ENCODE results near the gene TMEM158.

DNA sequence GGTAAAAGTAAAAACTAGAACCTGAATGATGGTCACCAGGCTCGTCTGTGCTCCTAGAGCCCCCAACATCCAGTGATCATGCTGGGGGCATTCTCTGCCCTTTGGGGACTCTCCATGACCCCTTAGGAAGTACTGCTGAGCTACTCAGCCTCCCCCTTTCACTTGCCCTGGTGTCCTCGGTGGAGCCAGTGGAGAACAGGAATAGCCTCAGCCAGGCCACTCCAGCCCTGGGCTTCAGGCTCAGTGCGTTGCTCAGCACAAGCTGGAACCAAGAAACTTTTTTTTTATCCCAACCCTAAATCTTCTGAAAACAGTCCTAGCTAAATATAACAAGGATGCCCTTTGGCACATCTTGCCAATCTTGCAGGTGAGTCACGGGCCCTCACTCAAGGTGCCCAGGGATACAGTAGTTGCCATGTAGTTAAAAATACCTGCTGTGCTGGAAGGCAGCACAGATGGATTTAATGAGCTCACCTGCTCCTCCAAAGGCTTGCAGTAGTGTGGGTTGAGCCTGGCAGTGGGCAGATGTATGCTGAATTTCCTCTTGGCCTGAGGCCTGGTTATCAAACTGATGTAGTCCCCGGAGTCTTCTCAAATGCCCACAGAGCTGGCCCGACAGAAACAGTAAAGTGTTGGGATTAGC, 46.9 kb upstream of the TMEM158 start:
- TF ChIP-seq, protein P1, sequence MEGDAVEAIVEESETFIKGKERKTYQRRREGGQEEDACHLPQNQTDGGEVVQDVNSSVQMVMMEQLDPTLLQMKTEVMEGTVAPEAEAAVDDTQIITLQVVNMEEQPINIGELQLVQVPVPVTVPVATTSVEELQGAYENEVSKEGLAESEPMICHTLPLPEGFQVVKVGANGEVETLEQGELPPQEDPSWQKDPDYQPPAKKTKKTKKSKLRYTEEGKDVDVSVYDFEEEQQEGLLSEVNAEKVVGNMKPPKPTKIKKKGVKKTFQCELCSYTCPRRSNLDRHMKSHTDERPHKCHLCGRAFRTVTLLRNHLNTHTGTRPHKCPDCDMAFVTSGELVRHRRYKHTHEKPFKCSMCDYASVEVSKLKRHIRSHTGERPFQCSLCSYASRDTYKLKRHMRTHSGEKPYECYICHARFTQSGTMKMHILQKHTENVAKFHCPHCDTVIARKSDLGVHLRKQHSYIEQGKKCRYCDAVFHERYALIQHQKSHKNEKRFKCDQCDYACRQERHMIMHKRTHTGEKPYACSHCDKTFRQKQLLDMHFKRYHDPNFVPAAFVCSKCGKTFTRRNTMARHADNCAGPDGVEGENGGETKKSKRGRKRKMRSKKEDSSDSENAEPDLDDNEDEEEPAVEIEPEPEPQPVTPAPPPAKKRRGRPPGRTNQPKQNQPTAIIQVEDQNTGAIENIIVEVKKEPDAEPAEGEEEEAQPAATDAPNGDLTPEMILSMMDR (IDR thresholded peaks at IDR 0.05 in 2 of 3, conservative IDR thresholded peaks at IDR 0.05 in 1 of 3; ENCODE audit: borderline replicate concordance in 1 of 3, insufficient read depth in 1 of 3, low read depth in 2 of 3, low read length in 2 of 3), result no peak
- no peak for TF ChIP-seq EGR1 (IDR thresholded peaks at IDR 0.05; ENCODE audit: low read depth)

Data from HCT116 (cell line).